Ishikawa (cell line): ENCODE data around the gene SLC34A1.

Source experiments
- CEBPB ChIP-seq: IDR thresholded peaks from 2 replicates; pipeline ENCODE4 v1.6.1; 2012
- CREB1 ChIP-seq: IDR thresholded peaks from 2 replicates; pipeline ENCODE4 v1.6.1; 2012; ENCODE audit warnings: low read depth
- EGR1 ChIP-seq: IDR thresholded peaks from 2 replicates; pipeline ENCODE4 v1.6.1; 2012
- EP300 ChIP-seq: IDR thresholded peaks from 2 replicates; pipeline ENCODE4 v1.6.1; 2012; ENCODE audit warnings: borderline replicate concordance
- FOXM1 ChIP-seq: IDR thresholded peaks from 2 replicates; pipeline ENCODE4 v1.6.1; 2012; ENCODE audit warnings: low read depth, borderline replicate concordance
- MAX ChIP-seq: IDR thresholded peaks from 2 replicates; pipeline ENCODE4 v1.6.1; 2012
- NFIC ChIP-seq: IDR thresholded peaks from 2 replicates; pipeline ENCODE4 v1.6.1; 2012
- RAD21 ChIP-seq: IDR thresholded peaks from 2 replicates; pipeline ENCODE4 v1.6.1; 2012; ENCODE audit warnings: low read depth
- TAF1 ChIP-seq: IDR thresholded peaks from 2 replicates; pipeline ENCODE4 v1.6.1; 2012; ENCODE audit warnings: low read depth, mild to moderate bottlenecking
- TCF12 ChIP-seq: IDR thresholded peaks from 2 replicates; pipeline ENCODE4 v1.6.1; 2012; ENCODE audit warnings: low read depth
- TEAD4 ChIP-seq: IDR thresholded peaks from 2 replicates; pipeline ENCODE4 v1.6.1; 2012
- YY1 ChIP-seq: IDR thresholded peaks from 2 replicates; pipeline ENCODE4 v1.6.1; 2012; ENCODE audit warnings: low read depth
- ZBTB7A ChIP-seq: IDR thresholded peaks from 2 replicates; pipeline ENCODE4 v1.6.1; 2012; ENCODE audit warnings: low read depth
- TF ChIP-seq, protein P1 (sequence below): IDR thresholded peaks from 2 replicates; pipeline ENCODE4 v1.6.1; 2012
- TF ChIP-seq, protein P2 (sequence below): IDR thresholded peaks from 2 replicates; pipeline ENCODE4 v1.6.1; 2012; ENCODE audit warnings: low read depth, mild to moderate bottlenecking

Gene SLC34A1

DNA sequence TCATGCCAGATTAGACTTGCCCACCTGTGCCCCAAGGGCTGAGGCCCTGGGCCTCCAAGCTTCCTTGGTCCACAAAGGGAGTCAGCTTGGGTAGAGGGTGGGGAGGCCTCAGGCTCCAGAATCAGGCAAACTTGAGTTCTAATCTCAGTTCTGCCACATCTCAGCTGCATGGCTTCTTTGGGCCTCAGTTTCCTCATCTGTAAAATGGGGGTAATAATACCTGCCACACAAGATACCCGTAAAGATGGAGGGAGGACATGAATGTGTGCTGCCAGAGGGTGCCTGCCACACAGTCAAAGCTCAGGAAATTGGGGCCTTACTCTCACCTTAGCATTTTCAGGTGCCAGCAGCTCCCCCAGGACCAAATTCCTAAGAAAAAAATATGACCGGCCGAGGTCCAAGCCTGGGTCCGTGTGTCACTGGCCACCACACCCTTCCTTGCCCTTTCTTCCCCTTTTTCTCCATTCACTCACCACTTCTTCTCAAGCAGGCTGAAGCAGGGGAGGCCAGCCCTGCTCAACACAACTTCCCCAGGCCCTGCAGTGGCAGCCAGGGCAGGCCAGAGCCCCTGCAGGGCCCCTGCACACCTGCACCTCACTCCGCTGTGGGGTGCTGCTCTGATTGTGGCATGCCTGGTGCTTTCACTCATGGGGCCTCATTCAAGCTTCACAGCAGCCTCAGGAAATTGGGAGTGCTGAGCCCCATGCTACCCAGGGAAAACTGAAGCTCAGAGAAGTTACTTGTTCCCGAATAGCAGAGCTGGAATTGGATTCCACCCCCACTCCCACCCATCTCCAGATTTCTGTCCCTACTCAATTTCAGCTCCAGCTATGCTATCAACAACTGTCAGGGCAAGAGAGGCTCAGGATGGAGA, 22.6 kb upstream of the SLC34A1 start:
- TF ChIP-seq FOXM1 (no peak), EP300 (no peak), CREB1 (no peak), TCF12 (no peak), ZBTB7A (no peak), RAD21 (no peak), YY1 (no peak), NFIC (no peak), CEBPB (no peak), EGR1 (no peak), TEAD4 (no peak), MAX (no peak), TAF1 (no peak)
- TF ChIP-seq, protein P1, sequence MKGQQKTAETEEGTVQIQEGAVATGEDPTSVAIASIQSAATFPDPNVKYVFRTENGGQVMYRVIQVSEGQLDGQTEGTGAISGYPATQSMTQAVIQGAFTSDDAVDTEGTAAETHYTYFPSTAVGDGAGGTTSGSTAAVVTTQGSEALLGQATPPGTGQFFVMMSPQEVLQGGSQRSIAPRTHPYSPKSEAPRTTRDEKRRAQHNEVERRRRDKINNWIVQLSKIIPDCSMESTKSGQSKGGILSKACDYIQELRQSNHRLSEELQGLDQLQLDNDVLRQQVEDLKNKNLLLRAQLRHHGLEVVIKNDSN = no peak
- TF ChIP-seq, protein P2, sequence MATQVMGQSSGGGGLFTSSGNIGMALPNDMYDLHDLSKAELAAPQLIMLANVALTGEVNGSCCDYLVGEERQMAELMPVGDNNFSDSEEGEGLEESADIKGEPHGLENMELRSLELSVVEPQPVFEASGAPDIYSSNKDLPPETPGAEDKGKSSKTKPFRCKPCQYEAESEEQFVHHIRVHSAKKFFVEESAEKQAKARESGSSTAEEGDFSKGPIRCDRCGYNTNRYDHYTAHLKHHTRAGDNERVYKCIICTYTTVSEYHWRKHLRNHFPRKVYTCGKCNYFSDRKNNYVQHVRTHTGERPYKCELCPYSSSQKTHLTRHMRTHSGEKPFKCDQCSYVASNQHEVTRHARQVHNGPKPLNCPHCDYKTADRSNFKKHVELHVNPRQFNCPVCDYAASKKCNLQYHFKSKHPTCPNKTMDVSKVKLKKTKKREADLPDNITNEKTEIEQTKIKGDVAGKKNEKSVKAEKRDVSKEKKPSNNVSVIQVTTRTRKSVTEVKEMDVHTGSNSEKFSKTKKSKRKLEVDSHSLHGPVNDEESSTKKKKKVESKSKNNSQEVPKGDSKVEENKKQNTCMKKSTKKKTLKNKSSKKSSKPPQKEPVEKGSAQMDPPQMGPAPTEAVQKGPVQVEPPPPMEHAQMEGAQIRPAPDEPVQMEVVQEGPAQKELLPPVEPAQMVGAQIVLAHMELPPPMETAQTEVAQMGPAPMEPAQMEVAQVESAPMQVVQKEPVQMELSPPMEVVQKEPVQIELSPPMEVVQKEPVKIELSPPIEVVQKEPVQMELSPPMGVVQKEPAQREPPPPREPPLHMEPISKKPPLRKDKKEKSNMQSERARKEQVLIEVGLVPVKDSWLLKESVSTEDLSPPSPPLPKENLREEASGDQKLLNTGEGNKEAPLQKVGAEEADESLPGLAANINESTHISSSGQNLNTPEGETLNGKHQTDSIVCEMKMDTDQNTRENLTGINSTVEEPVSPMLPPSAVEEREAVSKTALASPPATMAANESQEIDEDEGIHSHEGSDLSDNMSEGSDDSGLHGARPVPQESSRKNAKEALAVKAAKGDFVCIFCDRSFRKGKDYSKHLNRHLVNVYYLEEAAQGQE = no peak

GRCh38 chr5:177362292-177362609, 22.0 kb upstream of the SLC34A1 start:
- no peak for TF ChIP-seq CREB1
- no peak for TF ChIP-seq FOXM1
- no peak for TF ChIP-seq RAD21
- no peak for TF ChIP-seq TAF1
- no peak for TF ChIP-seq NFIC
- no peak for TF ChIP-seq CEBPB
- TF ChIP-seq EGR1 = no peak
- TF ChIP-seq EP300 = no peak
- TF ChIP-seq TEAD4 = no peak
- TF ChIP-seq, protein P1 = no peak
- TF ChIP-seq ZBTB7A = no peak
- no peak for TF ChIP-seq TCF12

DNA sequence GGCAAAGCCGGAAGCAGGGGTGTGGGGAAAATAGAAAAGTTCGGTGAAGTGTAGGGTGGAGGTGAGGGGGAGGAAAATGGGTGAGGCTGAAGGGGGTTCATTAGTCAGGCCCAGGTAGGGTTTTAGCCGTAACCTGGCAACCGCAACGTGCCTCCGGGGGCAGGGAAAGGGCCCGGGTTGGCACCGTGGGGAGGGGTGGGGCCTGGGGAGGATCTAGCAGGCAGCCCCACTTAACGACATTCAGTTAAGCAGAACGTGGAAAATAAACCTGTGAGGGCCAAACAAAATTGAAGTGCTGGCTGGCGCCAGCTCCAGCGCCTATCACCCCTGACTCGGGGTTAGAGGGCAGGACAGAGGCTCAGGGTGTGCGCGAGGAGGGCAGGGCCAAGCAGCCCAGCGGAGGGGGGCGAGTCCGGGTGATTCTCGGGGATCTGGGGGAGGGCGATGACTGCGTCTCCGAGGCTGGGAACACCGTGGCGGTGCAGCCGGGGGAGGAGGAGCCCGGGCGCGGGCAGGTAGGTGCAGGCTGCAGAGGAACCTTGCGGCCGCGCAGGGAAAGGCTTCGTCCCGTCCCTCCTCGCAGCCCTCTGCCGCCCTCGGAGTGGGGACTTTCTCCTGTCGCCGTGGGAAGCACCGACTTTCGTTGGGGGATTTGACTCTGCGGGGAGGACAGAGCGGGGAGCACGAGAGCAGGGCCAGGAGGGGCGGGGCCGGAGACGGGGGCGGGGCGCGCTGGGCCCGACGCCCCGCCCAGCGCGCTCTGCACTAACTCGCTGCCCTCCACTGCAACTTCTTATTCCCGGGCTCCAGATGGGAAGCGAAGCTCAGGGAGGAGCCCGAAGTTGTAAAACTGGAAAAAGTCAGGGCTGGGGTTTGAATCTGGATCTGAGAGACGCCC, 21.4 kb upstream of the SLC34A1 start:
- TF ChIP-seq CEBPB = no peak
- peak; percentile 42 for TF ChIP-seq MAX
- no peak; the same call in 1 of the 2 replicates for TF ChIP-seq YY1
- TF ChIP-seq EGR1 = no peak
- TF ChIP-seq NFIC = no peak
- no peak for TF ChIP-seq TEAD4
- TF ChIP-seq TAF1 = peak; percentile 31
- no peak for TF ChIP-seq RAD21

GRCh38 chr5:177363565-177363964, 20.7 kb upstream of the SLC34A1 start:
- TF ChIP-seq ZBTB7A (no peak), YY1 (no peak), CEBPB (no peak), TAF1 (no peak), EP300 (no peak), EGR1 (no peak), RAD21 (no peak), CREB1 (no peak), FOXM1 (no peak), NFIC (no peak), MAX (no peak), TEAD4 (no peak), TCF12 (no peak)
- TF ChIP-seq, protein P2 = no peak
- TF ChIP-seq, protein P1 = no peak
